ENCODE data around the gene RIMKLB. TPM values are rescaled to one million over a fixed set of nuclear protein-coding genes. Genes with fewer than 3 reads are reported as not detected.

RIMKLB gene
- total RNA-seq, 1 experiment from 2014 or later: 87.7 TPM

- Mint-ChIP-seq H3K9me3 (peaks cover 0 to 3% of the 10 kb centered on the region in 2 experiments; a peak in 1 of 5 replicates), H3K4me3 (no peak overlapping the region), H3K4me1 (peaks cover 48 to 59% of the 10 kb centered on the region in 2 experiments), H3K27me3 (ENCODE audit: low read depth) (no peaks in the 10 kb centered on the region), H3K36me3 (ENCODE audit: insufficient read depth in 1 of 3, low read depth in 3 of 3) (no peaks in the 10 kb centered on the region; a peak in 1 of 7 replicates), H3K27ac (peak overlapping the region; percentile 3 to 43 (median 21); a peak in 4 of 7 replicates)
- Histone ChIP-seq H3K18ac (ENCODE audit: insufficient read length, low read depth, low read length) (no peak overlapping the region), H2BK5ac (ENCODE audit: insufficient read length, low read length) (no peak overlapping the region), H2AFZ (ENCODE audit: low read length) (no peak overlapping the region), H2BK15ac (ENCODE audit: low read depth, low read length) (no peak overlapping the region), H2BK12ac (ENCODE audit: insufficient read length, low read depth, low read length) (no peak overlapping the region), H4K5ac (ENCODE audit: insufficient read length, low read depth, low read length) (no peak overlapping the region), H3K79me1 (ENCODE audit: insufficient read depth, low read depth, low read length, poor library complexity, severe bottlenecking) (no peaks in the 10 kb centered on the region), H3K23me2 (ENCODE audit: insufficient read length, low read depth, low read length, poor library complexity, severe bottlenecking) (no peaks in the 10 kb centered on the region), H2BK120ac (ENCODE audit: low read depth, low read length, poor library complexity, severe bottlenecking) (no peak overlapping the region), H3K79me2 (ENCODE audit: insufficient read depth, low read length) (no peaks in the 10 kb centered on the region), H4K91ac (ENCODE audit: insufficient read length, low read depth, low read length) (no peak overlapping the region), H3T11ph (ENCODE audit: low read length) (no peak overlapping the region), H3K4ac (ENCODE audit: low read depth, low read length) (no peak overlapping the region), H3K4me1 (ENCODE audit: insufficient read depth, low read length) (peaks cover 14% of the 10 kb centered on the region; the same call in 1 of the 2 replicates), H2BK20ac (ENCODE audit: low read depth, low read length, poor library complexity, severe bottlenecking) (no peak overlapping the region), H3K14ac (ENCODE audit: insufficient read depth, low read length) (no peak overlapping the region), H3K9ac (ENCODE audit: extremely low read depth, insufficient read length, low read length) (peak overlapping the region; percentile 31), H4K20me1 (ENCODE audit: control insufficient read depth, insufficient read depth, insufficient read length) (no peaks in the 10 kb centered on the region), H4K8ac (replicated peaks; ENCODE audit: insufficient read length, low read depth, low read length) (no peak overlapping the region), H2AK5ac (ENCODE audit: insufficient read length, low read length) (no peak overlapping the region), H3K9me3 (ENCODE audit: control insufficient read depth, low read depth, low read length) (no peaks in the 10 kb centered on the region), H3K27me3 (ENCODE audit: insufficient read depth, low read length) (no peaks in the 10 kb centered on the region), H3K23ac (ENCODE audit: insufficient read length, low read depth, low read length) (no peak overlapping the region), H3K4me2 (ENCODE audit: insufficient read depth, insufficient read length, low read length) (no peak overlapping the region), H3K56ac (ENCODE audit: insufficient read length, low read depth, low read length) (no peak overlapping the region), H3K27ac (ENCODE audit: insufficient read length, low read depth, low read length) (no peak overlapping the region)
- TF ChIP-seq CTCF (conservative IDR thresholded peaks at IDR 0.05): no peak
- peak; percentile 17 for DNase-seq
- no CpG with 5 or more reads among the region's 3 CpGs for WGBS (ENCODE audit: extremely low coverage, insufficient read length, low lambda C conversion rate)
These were observed 118.8 kb downstream of the RIMKLB start for GRCh38 chr12:8816448-8817050.

Data from H9 (cell line).